AG09309 (cell line): ENCODE data around the gene YLPM1.

Source experiments
- DNase-seq: peaks from one replicate; pipeline ENCODE4 v3.0.0-alpha.2; 2010; ENCODE audit warnings: low read depth
- H3K4me3 ChIP-seq: 2 replicates; pipeline ENCODE4 v1.5.1; 2011; ENCODE audit warnings: mild to moderate bottlenecking, low read depth, low read length, moderate library complexity; ENCODE audit not compliant: control insufficient read depth
- CTCF ChIP-seq: IDR thresholded peaks from 2 replicates; pipeline ENCODE4 v1.5.1; 2011; ENCODE audit warnings: mild to moderate bottlenecking, low read depth, low read length, inconsistent platforms; ENCODE audit not compliant: insufficient read depth, control insufficient read depth; ENCODE audit errors: missing control alignments

The YLPM1 gene

DNA sequence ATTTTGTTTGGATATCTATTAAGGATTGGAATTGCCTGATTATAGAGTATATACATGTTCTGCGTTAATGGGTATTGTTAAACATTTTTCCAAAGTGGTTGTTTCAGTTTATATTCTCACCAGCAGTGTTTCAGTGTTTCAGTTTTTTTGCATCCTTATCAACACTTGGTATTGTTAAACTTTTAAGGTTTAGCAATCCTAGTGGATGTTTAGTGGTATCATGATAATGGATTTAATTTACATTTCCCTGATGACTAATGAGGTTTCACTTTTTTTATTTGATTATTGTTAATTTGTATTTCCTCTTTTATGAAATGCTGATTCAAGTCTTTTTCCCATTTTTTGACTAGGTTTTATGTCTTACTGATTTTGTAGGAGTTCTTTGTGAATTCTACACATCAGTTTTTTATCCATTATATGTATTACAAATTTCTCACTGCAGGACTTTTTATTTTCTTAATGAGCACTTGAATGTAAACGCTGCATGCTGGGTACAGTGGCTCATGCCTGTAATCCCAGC is 23.7 kb downstream of the YLPM1 start:
- no peak for DNase-seq
- TF ChIP-seq CTCF: no peak
- no peak overlapping the region for H3K4me3 ChIP-seq

- no peak for TF ChIP-seq CTCF
- DNase-seq: no peak
- H3K4me3 ChIP-seq: no peak overlapping the region
These were observed 29.3 kb downstream of the YLPM1 start for GRCh38 chr14:74792249-74793039.

DNA sequence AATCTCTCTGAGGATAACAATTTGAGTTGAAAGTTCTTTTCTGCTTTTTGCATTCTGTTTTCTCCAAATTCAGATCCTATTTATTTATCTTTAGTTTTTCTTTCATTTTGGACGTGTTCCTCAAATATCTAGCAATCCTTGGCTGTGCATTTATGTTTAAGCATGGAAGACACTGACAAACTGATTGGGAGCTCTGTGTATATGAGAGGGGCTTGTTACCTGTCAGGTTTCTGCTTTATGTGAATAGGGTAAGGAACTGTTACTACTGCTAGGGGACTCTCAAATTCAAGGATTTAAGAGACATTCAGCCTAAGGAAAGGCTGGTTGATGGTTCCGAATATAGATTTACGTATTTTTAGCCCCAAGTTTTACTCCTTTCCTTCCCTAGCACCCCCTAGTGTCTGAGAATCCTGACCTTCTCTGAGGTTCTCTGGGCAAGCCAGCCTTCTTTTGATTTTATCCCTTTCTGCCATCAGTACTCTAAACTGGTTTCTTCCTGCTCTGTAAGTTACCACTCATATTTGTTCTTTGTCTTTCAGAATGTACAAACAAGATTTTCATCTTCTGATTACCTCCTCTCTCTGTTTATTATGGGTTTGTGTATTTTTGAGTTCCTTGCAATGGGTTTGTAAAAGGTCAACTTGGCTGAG is 30.5 kb downstream of the YLPM1 start:
- TF ChIP-seq CTCF: peak; percentile 37
- no peak overlapping the region for H3K4me3 ChIP-seq
- DNase-seq: no peak

- no peak overlapping the region for H3K4me3 ChIP-seq
- TF ChIP-seq CTCF: no peak
- no peak for DNase-seq
These were observed 31.8 kb downstream of the YLPM1 start for GRCh38 chr14:74794947-74795346.

- no peak for DNase-seq
- H3K4me3 ChIP-seq: no peak overlapping the region
- TF ChIP-seq CTCF: no peak
These were observed 36.6 kb downstream of the YLPM1 start for GRCh38 chr14:74799765-74800164.

DNA sequence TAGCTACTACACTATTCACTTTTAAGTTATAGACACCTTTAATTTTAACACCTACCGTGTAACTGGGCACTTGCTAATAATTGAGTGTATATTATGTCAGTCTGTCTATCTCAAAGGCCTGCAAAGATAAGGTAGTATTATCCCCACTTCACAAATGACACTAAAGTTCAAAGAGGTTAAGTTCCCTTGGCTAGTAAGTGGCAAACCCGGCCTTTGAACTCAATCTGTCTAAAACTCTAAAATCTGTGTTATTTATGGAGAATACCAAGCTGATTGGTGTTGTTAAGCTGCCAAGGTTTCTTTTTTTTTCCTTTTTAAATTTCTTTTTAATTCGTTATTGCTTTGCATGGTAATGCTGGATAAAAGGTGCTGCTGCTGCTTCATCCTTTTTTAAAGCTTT is 37.7 kb downstream of the YLPM1 start:
- TF ChIP-seq CTCF: no peak
- no peak for DNase-seq
- no peak overlapping the region for H3K4me3 ChIP-seq
